Neural progenitor cell (in vitro differentiated cells): ENCODE data around the gene BTBD9. TPM values are rescaled to one million over a fixed set of nuclear protein-coding genes. Genes with fewer than 3 reads are reported as not detected.

ENCODE experiments used
- DNase-seq: peaks from one replicate; pipeline ENCODE4 v3.0.0-alpha.2; 2016; ENCODE audit warnings: low spot score
- H2AFZ ChIP-seq: fragments of 200-600 bp; sonication (generic); replicated peaks from 2 replicates; pipeline ENCODE4 v1.6.1; 2016; ENCODE audit warnings: antibody characterized with exemption
- H3F3A ChIP-seq: fragments of 200-600 bp; sonication (generic); 2 replicates; pipeline ENCODE4 v1.6.1; 2016; ENCODE audit warnings: antibody characterized with exemption, low read depth
- H3K27ac ChIP-seq: fragments of 200-600 bp; sonication (generic); 2 replicates; pipeline ENCODE4 v1.5.1; 2016; ENCODE audit warnings: mild to moderate bottlenecking
- H3K27me3 ChIP-seq: fragments of 200-600 bp; sonication (generic); 2 replicates; pipeline ENCODE4 v1.6.1; 2016; ENCODE audit warnings: mild to moderate bottlenecking, moderate library complexity
- H3K36me3 ChIP-seq: fragments of 200-600 bp; sonication (generic); 2 replicates; pipeline ENCODE4 v1.5.1; 2016
- H3K4me1 ChIP-seq: fragments of 200-600 bp; sonication (generic); 2 replicates; pipeline ENCODE4 v1.6.1; 2016; ENCODE audit warnings: mixed run types
- H3K4me2 ChIP-seq: fragments of 200-600 bp; sonication (generic); 2 replicates; pipeline ENCODE4 v1.6.1; 2016
- H3K4me3 ChIP-seq: fragments of 200-600 bp; sonication (generic); 2 replicates; pipeline ENCODE4 v1.5.1; 2016
- H3K79me2 ChIP-seq: fragments of 200-600 bp; sonication (generic); 2 replicates; pipeline ENCODE4 v1.6.1; 2016; ENCODE audit warnings: low read depth
- H3K9ac ChIP-seq: fragments of 200-600 bp; sonication (generic); 2 replicates; pipeline ENCODE4 v1.6.1; 2016
- H3K9me3 ChIP-seq: fragments of 200-600 bp; sonication (generic); 2 replicates; pipeline ENCODE4 v1.5.1; 2016; ENCODE audit warnings: low read depth
- H4K20me1 ChIP-seq: fragments of 200-600 bp; sonication (generic); 2 replicates; pipeline ENCODE4 v1.6.1; 2016; ENCODE audit warnings: low read depth
- H3K27ac Mint-ChIP-seq: 3 replicates; pipeline ENCODE4 v1.8.0; 2021; ENCODE audit warnings: mixed read lengths
- H3K27me3 Mint-ChIP-seq: 2 replicates; pipeline ENCODE4 v1.8.0; 2022; ENCODE audit warnings: low read depth, mild to moderate bottlenecking, inconsistent platforms, moderate library complexity, mixed read lengths; ENCODE audit not compliant: insufficient read depth
- H3K36me3 Mint-ChIP-seq: 3 replicates; pipeline ENCODE4 v1.8.0; 2021; ENCODE audit warnings: mixed read lengths
- H3K4me1 Mint-ChIP-seq: 3 replicates; pipeline ENCODE4 v1.8.0; 2021; ENCODE audit warnings: mixed read lengths
- H3K4me3 Mint-ChIP-seq: 3 replicates; pipeline ENCODE4 v1.8.0; 2021; ENCODE audit warnings: mild to moderate bottlenecking, moderate library complexity, mixed read lengths
- H3K9me3 Mint-ChIP-seq: 3 replicates; pipeline ENCODE4 v1.8.0; 2020; ENCODE audit warnings: mixed read lengths
- EZH2 ChIP-seq: fragments of 200-600 bp; sonication (generic); IDR thresholded peaks from 2 replicates; pipeline ENCODE4 v1.6.1; 2017; ENCODE audit warnings: antibody characterized with exemption, mild to moderate bottlenecking, moderate library complexity
- EZH2phosphoT487 ChIP-seq: fragments of 200-600 bp; sonication (generic); IDR thresholded peaks from 2 replicates; pipeline ENCODE4 v1.6.1; 2017; ENCODE audit warnings: antibody characterized with exemption
- total RNA-seq: library from RNA; depleted of rRNA; stranded (reverse); fragments of >200 nt; gene quantifications from 2 replicates; pipeline ENCODE4 v1.2.3, GENCODE V29; 2015; ENCODE audit warnings: low replicate concordance
- TF ChIP-seq, protein P1 (sequence below): fragments of 200-600 bp; sonication (generic); IDR thresholded peaks from 2 replicates; pipeline ENCODE4 v1.5.1; 2017; ENCODE audit warnings: antibody characterized with exemption, mild to moderate bottlenecking

Gene BTBD9
- total RNA-seq, 1 donor from 2014 or later: 16.9 TPM

DNA sequence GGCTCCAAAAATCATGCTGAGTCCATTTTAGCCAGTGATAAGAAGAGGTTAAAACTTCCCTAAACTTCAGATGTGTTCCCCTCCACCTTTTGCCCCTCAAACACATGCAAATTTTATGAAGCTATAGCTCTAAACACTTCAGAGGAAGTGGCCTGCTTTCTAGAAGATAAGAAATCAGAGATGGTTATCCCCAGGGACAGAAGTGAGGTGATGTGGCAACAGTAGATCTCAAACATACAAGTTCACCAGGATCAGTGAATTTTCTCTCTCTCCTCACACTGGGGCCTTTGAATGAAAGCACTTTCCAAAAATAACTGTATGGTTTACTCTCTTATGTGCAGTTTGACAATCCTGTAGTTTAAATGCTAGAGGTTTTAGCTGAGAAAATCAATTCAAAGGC is 332.0 kb downstream of the BTBD9 start:
- Mint-ChIP-seq H3K27ac (no peak overlapping the region), H3K4me3 (no peak overlapping the region), H3K27me3 (no peaks in the 10 kb centered on the region), H3K9me3 (no peaks in the 10 kb centered on the region), H3K4me1 (no peaks in the 10 kb centered on the region), H3K36me3 (no peaks in the 10 kb centered on the region)
- Histone ChIP-seq H3K79me2 (no peaks in the 10 kb centered on the region), H3K27ac (no peak overlapping the region), H4K20me1 (no peaks in the 10 kb centered on the region), H3K9me3 (no peaks in the 10 kb centered on the region), H3K36me3 (no peaks in the 10 kb centered on the region), H3F3A (no peaks in the 10 kb centered on the region), H3K9ac (no peak overlapping the region), H3K4me1 (no peaks in the 10 kb centered on the region), H2AFZ (no peak overlapping the region), H3K4me3 (no peak overlapping the region), H3K27me3 (no peaks in the 10 kb centered on the region), H3K4me2 (no peak overlapping the region)
- TF ChIP-seq EZH2phosphoT487 (no peak), EZH2 (no peak)
- TF ChIP-seq, protein P1, sequence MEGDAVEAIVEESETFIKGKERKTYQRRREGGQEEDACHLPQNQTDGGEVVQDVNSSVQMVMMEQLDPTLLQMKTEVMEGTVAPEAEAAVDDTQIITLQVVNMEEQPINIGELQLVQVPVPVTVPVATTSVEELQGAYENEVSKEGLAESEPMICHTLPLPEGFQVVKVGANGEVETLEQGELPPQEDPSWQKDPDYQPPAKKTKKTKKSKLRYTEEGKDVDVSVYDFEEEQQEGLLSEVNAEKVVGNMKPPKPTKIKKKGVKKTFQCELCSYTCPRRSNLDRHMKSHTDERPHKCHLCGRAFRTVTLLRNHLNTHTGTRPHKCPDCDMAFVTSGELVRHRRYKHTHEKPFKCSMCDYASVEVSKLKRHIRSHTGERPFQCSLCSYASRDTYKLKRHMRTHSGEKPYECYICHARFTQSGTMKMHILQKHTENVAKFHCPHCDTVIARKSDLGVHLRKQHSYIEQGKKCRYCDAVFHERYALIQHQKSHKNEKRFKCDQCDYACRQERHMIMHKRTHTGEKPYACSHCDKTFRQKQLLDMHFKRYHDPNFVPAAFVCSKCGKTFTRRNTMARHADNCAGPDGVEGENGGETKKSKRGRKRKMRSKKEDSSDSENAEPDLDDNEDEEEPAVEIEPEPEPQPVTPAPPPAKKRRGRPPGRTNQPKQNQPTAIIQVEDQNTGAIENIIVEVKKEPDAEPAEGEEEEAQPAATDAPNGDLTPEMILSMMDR: no peak
- no peak for DNase-seq

DNA sequence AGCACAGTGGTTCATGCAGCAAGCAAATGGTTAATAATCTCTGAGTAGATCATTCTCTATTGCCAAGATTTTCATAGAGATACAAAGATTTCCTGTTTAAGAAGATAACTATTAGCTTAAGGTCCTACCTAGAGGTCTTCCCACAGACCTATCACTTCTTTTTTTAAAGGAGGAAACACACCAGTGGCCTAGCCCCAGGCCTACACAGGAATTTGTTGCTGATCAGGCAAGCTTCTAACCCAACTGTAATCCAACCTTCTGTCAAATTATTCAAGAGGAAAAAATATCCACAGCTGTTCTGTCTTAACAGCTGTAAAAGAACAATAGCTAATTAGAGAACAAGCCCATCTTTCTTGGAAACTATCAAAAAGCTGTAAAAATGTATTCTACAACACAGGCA is 332.8 kb downstream of the BTBD9 start:
- peak overlapping the region; percentile 24 for H3K27ac Mint-ChIP-seq
- no peak overlapping the region for H3K4me3 Mint-ChIP-seq
- Histone ChIP-seq H3K36me3 (no peaks in the 10 kb centered on the region), H3K4me2 (no peak overlapping the region), H3K4me1 (no peaks in the 10 kb centered on the region), H3K27ac (no peak overlapping the region), H3F3A (no peaks in the 10 kb centered on the region), H3K9me3 (no peaks in the 10 kb centered on the region), H3K9ac (no peak overlapping the region), H3K27me3 (no peaks in the 10 kb centered on the region), H3K4me3 (no peak overlapping the region), H3K79me2 (no peaks in the 10 kb centered on the region), H4K20me1 (no peaks in the 10 kb centered on the region), H2AFZ (no peak overlapping the region)
- H3K27me3 Mint-ChIP-seq: no peaks in the 10 kb centered on the region
- H3K4me1 Mint-ChIP-seq: no peaks in the 10 kb centered on the region
- TF ChIP-seq EZH2phosphoT487 (no peak), EZH2 (no peak)
- TF ChIP-seq, protein P1: no peak
- no peak for DNase-seq
- no peaks in the 10 kb centered on the region for H3K9me3 Mint-ChIP-seq
- H3K36me3 Mint-ChIP-seq: no peaks in the 10 kb centered on the region

DNA sequence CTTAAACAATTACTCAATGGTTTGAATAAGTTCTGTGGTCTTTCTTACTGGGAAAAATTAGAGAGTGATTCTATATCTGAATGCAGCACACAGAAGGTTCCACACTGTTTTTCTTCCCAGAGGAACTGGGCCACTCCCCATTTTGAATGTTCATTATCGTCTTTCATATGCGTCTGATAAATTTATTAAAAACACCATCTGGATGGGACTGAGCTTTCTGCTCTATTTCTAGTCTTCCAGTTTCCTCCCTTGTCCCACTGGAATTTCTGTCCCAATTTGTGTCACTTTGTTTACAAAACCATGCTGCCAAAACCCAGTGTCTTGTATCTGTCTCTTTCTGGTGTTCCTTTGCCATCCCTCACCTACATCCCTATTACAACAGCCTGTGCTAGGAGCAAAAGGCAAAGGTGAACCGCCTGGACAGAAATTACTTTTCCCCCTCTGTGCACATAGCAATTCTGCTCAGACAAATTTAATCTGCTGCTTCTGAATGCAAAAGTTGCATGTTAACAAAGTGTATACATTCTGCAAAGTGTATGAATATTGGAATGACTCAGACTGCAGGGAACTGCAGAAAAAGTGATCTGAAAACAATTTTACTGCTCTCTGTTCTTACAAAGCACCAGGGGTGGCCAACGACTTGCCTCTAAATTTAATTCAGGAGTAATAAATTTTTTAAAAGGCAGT is 333.6 kb downstream of the BTBD9 start:
- Histone ChIP-seq H3F3A (no peaks in the 10 kb centered on the region), H3K4me1 (no peaks in the 10 kb centered on the region), H4K20me1 (no peaks in the 10 kb centered on the region), H3K9ac (no peak overlapping the region), H2AFZ (no peak overlapping the region), H3K79me2 (no peaks in the 10 kb centered on the region), H3K27ac (no peak overlapping the region), H3K27me3 (no peaks in the 10 kb centered on the region), H3K4me2 (no peak overlapping the region), H3K9me3 (no peaks in the 10 kb centered on the region), H3K4me3 (no peak overlapping the region), H3K36me3 (no peaks in the 10 kb centered on the region)
- Mint-ChIP-seq H3K4me3 (no peak overlapping the region), H3K36me3 (no peaks in the 10 kb centered on the region), H3K4me1 (no peaks in the 10 kb centered on the region), H3K9me3 (no peaks in the 10 kb centered on the region), H3K27me3 (no peaks in the 10 kb centered on the region), H3K27ac (no peak overlapping the region)
- TF ChIP-seq, protein P1: no peak
- TF ChIP-seq EZH2 (no peak), EZH2phosphoT487 (no peak)
- no peak for DNase-seq
